ENCODE results near the gene NTHL1. TPM values are rescaled to one million over a fixed set of nuclear protein-coding genes. Genes with fewer than 3 reads are reported as not detected.

NTHL1 gene
- total and polyA plus RNA-seq, 2 of the 13 experiments (the other 11 are each of a cell fraction or from before 2014, with no cell fraction given), result 47.5 to 64.9 TPM

DNA sequence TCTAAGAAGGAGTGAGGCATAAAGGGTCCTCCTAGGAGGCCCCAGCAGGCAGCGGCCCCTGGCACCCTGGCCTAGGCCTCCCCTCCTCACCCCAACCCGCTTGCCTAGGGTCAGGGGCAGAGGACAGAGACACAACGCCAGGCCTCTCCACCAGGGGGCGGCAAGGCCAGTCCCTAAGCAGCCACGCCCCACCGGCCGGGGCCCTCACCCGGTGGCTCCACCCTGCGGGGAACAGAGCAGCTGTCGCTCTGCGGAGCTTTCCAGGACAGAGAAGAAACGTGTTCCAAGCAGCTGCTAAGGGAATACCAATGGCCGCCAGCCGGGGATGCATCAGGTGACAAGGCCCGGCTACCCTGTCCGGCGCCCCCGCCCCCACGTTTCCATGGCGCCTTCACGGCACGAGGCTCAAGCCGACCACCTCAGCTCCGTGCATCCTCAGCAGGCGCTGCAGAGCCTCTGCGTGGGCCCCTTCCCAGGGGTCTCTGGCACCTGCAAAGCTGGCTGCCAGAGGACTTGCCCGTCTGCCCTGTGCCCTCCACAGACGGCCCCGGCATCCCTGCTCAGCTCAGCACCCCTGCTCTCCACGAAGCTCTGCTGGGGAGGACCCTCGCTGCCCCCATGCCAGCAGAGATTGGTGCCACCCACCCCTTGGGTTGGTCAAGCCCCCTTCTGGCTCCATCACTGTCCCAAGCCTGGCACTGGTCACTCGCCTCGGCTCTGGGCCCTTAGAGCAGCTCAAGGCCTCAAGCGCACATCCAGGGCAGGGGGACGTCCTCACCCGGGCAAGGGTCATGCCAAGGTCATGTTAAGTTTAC lies 43.6 kb downstream of the NTHL1 start (continued):
- TF ChIP-seq SALL2 (CRISPR knock-in tag; IDR thresholded peaks at IDR 0.05) (peak; percentile 68; the same call in 1 of the 2 replicates), TEAD2 (CRISPR knock-in tag; IDR thresholded peaks at IDR 0.05) (no peak), CENPX (CRISPR knock-in tag; IDR thresholded peaks at IDR 0.05) (no peak), ZNF124 (CRISPR knock-in tag; IDR thresholded peaks at IDR 0.05) (no peak), SP2 (CRISPR knock-in tag; IDR thresholded peaks at IDR 0.05) (no peak), SNRNP70 (IDR thresholded peaks at IDR 0.05; ENCODE audit: low read depth, low read length) (no peak), ZNF143 (CRISPR knock-in tag; IDR thresholded peaks at IDR 0.05) (peak; percentile 27; the same call in 1 of the 2 replicates), ZNF652 (CRISPR knock-in tag; IDR thresholded peaks at IDR 0.05; ENCODE audit: borderline replicate concordance, low read depth) (no peak), NCOR1 (IDR thresholded peaks at IDR 0.05; ENCODE audit: borderline replicate concordance, low read length) (no peak), ZIK1 (CRISPR knock-in tag; IDR thresholded peaks at IDR 0.05; ENCODE audit: borderline replicate concordance, low read depth) (no peak; the same call in 1 of the 2 replicates), KAT8 (CRISPR knock-in tag; IDR thresholded peaks at IDR 0.05) (peak; percentile 71), SPEN (CRISPR knock-in tag; IDR thresholded peaks at IDR 0.05; ENCODE audit: low read depth) (peak; percentile 49; the same call in 1 of the 2 replicates), SRSF9 (IDR thresholded peaks at IDR 0.05; ENCODE audit: borderline replicate concordance, insufficient read depth, low read depth, low read length, poor library complexity, severe bottlenecking) (no peak), KLF16 (CRISPR knock-in tag; IDR thresholded peaks at IDR 0.05) (peak in 1 of 2 experiments; percentile 94; a peak in 2 of 4 replicates)
- TF ChIP-seq, protein P1, sequence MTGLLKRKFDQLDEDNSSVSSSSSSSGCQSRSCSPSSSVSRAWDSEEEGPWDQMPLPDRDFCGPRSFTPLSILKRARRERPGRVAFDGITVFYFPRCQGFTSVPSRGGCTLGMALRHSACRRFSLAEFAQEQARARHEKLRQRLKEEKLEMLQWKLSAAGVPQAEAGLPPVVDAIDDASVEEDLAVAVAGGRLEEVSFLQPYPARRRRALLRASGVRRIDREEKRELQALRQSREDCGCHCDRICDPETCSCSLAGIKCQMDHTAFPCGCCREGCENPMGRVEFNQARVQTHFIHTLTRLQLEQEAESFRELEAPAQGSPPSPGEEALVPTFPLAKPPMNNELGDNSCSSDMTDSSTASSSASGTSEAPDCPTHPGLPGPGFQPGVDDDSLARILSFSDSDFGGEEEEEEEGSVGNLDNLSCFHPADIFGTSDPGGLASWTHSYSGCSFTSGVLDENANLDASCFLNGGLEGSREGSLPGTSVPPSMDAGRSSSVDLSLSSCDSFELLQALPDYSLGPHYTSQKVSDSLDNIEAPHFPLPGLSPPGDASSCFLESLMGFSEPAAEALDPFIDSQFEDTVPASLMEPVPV (CRISPR knock-in tag; IDR thresholded peaks at IDR 0.05), result no peak
- TF ChIP-seq, protein P2, sequence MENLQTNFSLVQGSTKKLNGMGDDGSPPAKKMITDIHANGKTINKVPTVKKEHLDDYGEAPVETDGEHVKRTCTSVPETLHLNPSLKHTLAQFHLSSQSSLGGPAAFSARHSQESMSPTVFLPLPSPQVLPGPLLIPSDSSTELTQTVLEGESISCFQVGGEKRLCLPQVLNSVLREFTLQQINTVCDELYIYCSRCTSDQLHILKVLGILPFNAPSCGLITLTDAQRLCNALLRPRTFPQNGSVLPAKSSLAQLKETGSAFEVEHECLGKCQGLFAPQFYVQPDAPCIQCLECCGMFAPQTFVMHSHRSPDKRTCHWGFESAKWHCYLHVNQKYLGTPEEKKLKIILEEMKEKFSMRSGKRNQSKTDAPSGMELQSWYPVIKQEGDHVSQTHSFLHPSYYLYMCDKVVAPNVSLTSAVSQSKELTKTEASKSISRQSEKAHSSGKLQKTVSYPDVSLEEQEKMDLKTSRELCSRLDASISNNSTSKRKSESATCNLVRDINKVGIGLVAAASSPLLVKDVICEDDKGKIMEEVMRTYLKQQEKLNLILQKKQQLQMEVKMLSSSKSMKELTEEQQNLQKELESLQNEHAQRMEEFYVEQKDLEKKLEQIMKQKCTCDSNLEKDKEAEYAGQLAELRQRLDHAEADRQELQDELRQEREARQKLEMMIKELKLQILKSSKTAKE (CRISPR knock-in tag; IDR thresholded peaks at IDR 0.05; ENCODE audit: borderline replicate concordance), result no peak
- TF ChIP-seq, protein P3, sequence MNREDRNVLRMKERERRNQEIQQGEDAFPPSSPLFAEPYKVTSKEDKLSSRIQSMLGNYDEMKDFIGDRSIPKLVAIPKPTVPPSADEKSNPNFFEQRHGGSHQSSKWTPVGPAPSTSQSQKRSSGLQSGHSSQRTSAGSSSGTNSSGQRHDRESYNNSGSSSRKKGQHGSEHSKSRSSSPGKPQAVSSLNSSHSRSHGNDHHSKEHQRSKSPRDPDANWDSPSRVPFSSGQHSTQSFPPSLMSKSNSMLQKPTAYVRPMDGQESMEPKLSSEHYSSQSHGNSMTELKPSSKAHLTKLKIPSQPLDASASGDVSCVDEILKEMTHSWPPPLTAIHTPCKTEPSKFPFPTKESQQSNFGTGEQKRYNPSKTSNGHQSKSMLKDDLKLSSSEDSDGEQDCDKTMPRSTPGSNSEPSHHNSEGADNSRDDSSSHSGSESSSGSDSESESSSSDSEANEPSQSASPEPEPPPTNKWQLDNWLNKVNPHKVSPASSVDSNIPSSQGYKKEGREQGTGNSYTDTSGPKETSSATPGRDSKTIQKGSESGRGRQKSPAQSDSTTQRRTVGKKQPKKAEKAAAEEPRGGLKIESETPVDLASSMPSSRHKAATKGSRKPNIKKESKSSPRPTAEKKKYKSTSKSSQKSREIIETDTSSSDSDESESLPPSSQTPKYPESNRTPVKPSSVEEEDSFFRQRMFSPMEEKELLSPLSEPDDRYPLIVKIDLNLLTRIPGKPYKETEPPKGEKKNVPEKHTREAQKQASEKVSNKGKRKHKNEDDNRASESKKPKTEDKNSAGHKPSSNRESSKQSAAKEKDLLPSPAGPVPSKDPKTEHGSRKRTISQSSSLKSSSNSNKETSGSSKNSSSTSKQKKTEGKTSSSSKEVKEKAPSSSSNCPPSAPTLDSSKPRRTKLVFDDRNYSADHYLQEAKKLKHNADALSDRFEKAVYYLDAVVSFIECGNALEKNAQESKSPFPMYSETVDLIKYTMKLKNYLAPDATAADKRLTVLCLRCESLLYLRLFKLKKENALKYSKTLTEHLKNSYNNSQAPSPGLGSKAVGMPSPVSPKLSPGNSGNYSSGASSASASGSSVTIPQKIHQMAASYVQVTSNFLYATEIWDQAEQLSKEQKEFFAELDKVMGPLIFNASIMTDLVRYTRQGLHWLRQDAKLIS (CRISPR knock-in tag; IDR thresholded peaks at IDR 0.05), result no peak
- TF ChIP-seq, protein P4, sequence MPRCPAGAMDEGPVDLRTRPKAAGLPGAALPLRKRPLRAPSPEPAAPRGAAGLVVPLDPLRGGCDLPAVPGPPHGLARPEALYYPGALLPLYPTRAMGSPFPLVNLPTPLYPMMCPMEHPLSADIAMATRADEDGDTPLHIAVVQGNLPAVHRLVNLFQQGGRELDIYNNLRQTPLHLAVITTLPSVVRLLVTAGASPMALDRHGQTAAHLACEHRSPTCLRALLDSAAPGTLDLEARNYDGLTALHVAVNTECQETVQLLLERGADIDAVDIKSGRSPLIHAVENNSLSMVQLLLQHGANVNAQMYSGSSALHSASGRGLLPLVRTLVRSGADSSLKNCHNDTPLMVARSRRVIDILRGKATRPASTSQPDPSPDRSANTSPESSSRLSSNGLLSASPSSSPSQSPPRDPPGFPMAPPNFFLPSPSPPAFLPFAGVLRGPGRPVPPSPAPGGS (CRISPR knock-in tag; IDR thresholded peaks at IDR 0.05), result peak; percentile 58; the same call in 1 of the 2 replicates
